ENCODE results near the gene AUTS2. TPM values are rescaled to one million over a fixed set of nuclear protein-coding genes. Genes with fewer than 3 reads are reported as not detected.

The AUTS2 gene
- polyA plus RNA-seq, 1 donor from 2014 or later, result 97.3 TPM

DNA sequence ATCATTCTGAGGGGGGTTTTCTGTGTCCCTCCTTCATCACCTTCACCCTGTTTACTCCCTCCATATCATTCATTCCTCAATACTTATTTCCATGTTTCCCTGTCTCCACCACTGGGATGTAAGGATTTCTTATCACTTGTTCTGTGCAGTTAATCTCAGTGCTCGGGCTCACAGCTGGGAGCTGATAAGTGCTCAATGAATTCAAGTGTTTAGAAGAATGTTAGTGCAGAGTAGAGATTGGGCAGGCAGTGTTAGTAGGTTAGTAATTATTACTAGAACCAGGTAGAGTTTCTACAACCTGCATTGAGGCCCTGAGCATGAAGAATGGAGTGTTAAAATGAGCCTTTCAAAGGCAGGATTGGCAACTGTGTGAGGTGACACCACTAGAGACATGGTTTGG lies 458.1 kb downstream of the AUTS2 start:
- peaks cover 19% of the 10 kb centered on the region for H3K79me2 ChIP-seq (replicated peaks; ENCODE audit: insufficient read depth, low read length)
- no peaks in the 10 kb centered on the region for H3K9me2 ChIP-seq (ENCODE audit: insufficient read depth, low read length)
- no peaks in the 10 kb centered on the region for H4K20me1 ChIP-seq (ENCODE audit: insufficient read depth)
- no peak overlapping the region for H3K4me3 ChIP-seq (ENCODE audit: low read length)
- no peak overlapping the region for H2AFZ ChIP-seq (ENCODE audit: low read depth, low read length)
- H3K27me3 ChIP-seq (ENCODE audit: insufficient read depth, low read depth, low read length), result no peaks in the 10 kb centered on the region
- H3K27ac ChIP-seq (ENCODE audit: low read length), result no peak overlapping the region
- H3K9ac ChIP-seq (ENCODE audit: low read length), result no peak overlapping the region
- H3K36me3 ChIP-seq (ENCODE audit: insufficient read depth, low read length), result no peaks in the 10 kb centered on the region
- no peaks in the 10 kb centered on the region for H3F3A ChIP-seq (ENCODE audit: insufficient read depth, low read length, poor library complexity, severe bottlenecking)
- no peaks in the 10 kb centered on the region for H3K9me3 ChIP-seq (ENCODE audit: low read length)
- no peak overlapping the region for H3K4me2 ChIP-seq (ENCODE audit: low read length)
- TF ChIP-seq TAF1 (IDR thresholded peaks at IDR 0.05; ENCODE audit: low read depth) (no peak), MXI1 (conservative IDR thresholded peaks at IDR 0.05; ENCODE audit: poor library complexity, severe bottlenecking) (no peak), EP300 (conservative IDR thresholded peaks at IDR 0.05; ENCODE audit: poor library complexity, severe bottlenecking) (no peak), SMC3 (conservative IDR thresholded peaks at IDR 0.05; ENCODE audit: poor library complexity) (no peak), RAD21 (conservative IDR thresholded peaks at IDR 0.05) (no peak), EZH2 (IDR thresholded peaks at IDR 0.05; ENCODE audit: borderline replicate concordance, insufficient read depth, low read length, poor library complexity, severe bottlenecking) (no peak), POLR2AphosphoS5 (IDR thresholded peaks at IDR 0.05) (no peak)
- TF ChIP-seq, protein P1, sequence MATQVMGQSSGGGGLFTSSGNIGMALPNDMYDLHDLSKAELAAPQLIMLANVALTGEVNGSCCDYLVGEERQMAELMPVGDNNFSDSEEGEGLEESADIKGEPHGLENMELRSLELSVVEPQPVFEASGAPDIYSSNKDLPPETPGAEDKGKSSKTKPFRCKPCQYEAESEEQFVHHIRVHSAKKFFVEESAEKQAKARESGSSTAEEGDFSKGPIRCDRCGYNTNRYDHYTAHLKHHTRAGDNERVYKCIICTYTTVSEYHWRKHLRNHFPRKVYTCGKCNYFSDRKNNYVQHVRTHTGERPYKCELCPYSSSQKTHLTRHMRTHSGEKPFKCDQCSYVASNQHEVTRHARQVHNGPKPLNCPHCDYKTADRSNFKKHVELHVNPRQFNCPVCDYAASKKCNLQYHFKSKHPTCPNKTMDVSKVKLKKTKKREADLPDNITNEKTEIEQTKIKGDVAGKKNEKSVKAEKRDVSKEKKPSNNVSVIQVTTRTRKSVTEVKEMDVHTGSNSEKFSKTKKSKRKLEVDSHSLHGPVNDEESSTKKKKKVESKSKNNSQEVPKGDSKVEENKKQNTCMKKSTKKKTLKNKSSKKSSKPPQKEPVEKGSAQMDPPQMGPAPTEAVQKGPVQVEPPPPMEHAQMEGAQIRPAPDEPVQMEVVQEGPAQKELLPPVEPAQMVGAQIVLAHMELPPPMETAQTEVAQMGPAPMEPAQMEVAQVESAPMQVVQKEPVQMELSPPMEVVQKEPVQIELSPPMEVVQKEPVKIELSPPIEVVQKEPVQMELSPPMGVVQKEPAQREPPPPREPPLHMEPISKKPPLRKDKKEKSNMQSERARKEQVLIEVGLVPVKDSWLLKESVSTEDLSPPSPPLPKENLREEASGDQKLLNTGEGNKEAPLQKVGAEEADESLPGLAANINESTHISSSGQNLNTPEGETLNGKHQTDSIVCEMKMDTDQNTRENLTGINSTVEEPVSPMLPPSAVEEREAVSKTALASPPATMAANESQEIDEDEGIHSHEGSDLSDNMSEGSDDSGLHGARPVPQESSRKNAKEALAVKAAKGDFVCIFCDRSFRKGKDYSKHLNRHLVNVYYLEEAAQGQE (IDR thresholded peaks at IDR 0.05; ENCODE audit: borderline replicate concordance), result no peak
- TF ChIP-seq, protein P2, sequence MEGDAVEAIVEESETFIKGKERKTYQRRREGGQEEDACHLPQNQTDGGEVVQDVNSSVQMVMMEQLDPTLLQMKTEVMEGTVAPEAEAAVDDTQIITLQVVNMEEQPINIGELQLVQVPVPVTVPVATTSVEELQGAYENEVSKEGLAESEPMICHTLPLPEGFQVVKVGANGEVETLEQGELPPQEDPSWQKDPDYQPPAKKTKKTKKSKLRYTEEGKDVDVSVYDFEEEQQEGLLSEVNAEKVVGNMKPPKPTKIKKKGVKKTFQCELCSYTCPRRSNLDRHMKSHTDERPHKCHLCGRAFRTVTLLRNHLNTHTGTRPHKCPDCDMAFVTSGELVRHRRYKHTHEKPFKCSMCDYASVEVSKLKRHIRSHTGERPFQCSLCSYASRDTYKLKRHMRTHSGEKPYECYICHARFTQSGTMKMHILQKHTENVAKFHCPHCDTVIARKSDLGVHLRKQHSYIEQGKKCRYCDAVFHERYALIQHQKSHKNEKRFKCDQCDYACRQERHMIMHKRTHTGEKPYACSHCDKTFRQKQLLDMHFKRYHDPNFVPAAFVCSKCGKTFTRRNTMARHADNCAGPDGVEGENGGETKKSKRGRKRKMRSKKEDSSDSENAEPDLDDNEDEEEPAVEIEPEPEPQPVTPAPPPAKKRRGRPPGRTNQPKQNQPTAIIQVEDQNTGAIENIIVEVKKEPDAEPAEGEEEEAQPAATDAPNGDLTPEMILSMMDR (IDR thresholded peaks at IDR 0.05; ENCODE audit: poor library complexity, severe bottlenecking), result no peak

DNA sequence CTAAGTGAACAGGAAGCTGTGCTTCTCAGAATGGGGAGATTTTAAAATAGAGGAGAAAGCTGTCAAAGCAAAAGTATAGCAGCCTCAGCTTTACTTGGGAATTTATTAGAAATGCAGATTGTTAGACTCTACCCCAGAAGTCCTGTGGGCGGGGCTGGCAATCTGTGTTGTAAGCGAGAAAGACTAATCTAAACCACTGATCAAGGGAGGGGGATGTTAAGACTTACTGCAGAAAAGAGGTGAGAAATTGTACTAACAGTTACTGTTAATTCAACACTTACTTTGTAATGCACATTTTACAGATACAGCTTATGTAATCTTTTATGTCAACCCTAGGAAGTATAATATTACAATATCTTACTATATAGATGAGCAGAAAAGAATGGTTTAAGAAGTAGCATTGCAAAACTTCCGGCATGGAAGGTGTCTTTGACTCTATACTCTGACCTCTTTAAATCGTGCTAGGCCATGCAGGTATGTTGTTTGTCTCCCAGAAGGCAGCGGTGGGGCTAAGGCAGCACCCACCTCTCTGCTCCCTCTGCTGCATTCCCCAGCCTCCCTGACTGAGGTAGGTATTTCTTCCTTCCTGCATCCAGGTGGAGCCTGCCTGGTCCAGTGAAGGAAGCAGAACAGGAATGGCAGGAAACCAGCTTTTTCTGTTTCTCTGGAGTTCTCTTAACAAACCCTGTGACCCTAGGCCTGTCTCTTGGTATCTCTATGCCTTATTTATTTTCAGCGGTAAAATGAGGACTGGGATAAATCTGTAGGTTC lies 462.2 kb downstream of the AUTS2 start:
- H3F3A ChIP-seq (ENCODE audit: insufficient read depth, low read length, poor library complexity, severe bottlenecking), result no peaks in the 10 kb centered on the region
- no peak overlapping the region for H2AFZ ChIP-seq (ENCODE audit: low read depth, low read length)
- no peaks in the 10 kb centered on the region for H3K36me3 ChIP-seq (ENCODE audit: insufficient read depth, low read length)
- no peaks in the 10 kb centered on the region for H3K9me3 ChIP-seq (ENCODE audit: low read length)
- H3K79me2 ChIP-seq (replicated peaks; ENCODE audit: insufficient read depth, low read length), result no peaks in the 10 kb centered on the region
- no peak overlapping the region for H3K4me3 ChIP-seq (ENCODE audit: low read length)
- H4K20me1 ChIP-seq (ENCODE audit: insufficient read depth), result no peaks in the 10 kb centered on the region
- H3K9me2 ChIP-seq (ENCODE audit: insufficient read depth, low read length), result no peaks in the 10 kb centered on the region
- TF ChIP-seq TAF1 (IDR thresholded peaks at IDR 0.05; ENCODE audit: low read depth), result no peak
- TF ChIP-seq SMC3 (conservative IDR thresholded peaks at IDR 0.05; ENCODE audit: poor library complexity), result no peak
- TF ChIP-seq, protein P2 (IDR thresholded peaks at IDR 0.05; ENCODE audit: poor library complexity, severe bottlenecking), result no peak
- TF ChIP-seq POLR2AphosphoS5 (IDR thresholded peaks at IDR 0.05), result no peak
- no peak for TF ChIP-seq EZH2 (IDR thresholded peaks at IDR 0.05; ENCODE audit: borderline replicate concordance, insufficient read depth, low read length, poor library complexity, severe bottlenecking)
- no peak for TF ChIP-seq RAD21 (conservative IDR thresholded peaks at IDR 0.05)
- TF ChIP-seq, protein P1 (IDR thresholded peaks at IDR 0.05; ENCODE audit: borderline replicate concordance), result no peak
- no peak for TF ChIP-seq EP300 (conservative IDR thresholded peaks at IDR 0.05; ENCODE audit: poor library complexity, severe bottlenecking)
- no peak for TF ChIP-seq MXI1 (conservative IDR thresholded peaks at IDR 0.05; ENCODE audit: poor library complexity, severe bottlenecking)
- H3K9ac ChIP-seq (ENCODE audit: low read length), result no peak overlapping the region
- no peaks in the 10 kb centered on the region for H3K27me3 ChIP-seq (ENCODE audit: insufficient read depth, low read depth, low read length)
- no peak overlapping the region for H3K27ac ChIP-seq (ENCODE audit: low read length)
- H3K4me2 ChIP-seq (ENCODE audit: low read length), result no peak overlapping the region
